Measurements from ENCODE around the gene PIMREG.

- TF ChIP-seq POLR2AphosphoS5 (IDR thresholded peaks at IDR 0.05), result no peak
- TF ChIP-seq POLR2A (IDR thresholded peaks at IDR 0.05), result no peak
- TF ChIP-seq CTCF (IDR thresholded peaks at IDR 0.05), result peak; percentile 74 to 88 (median 84)
Observed at GRCh38 chr17:6435968-6436367, 8.3 kb upstream of the PIMREG start.
